Measurements from ENCODE around the gene WNT6. TPM values are rescaled to one million over a fixed set of nuclear protein-coding genes. Genes with fewer than 3 reads are reported as not detected.

Gene WNT6
- total RNA-seq, 1 donor from 2014 or later, result 0.89 TPM

- no peak for TF ChIP-seq CTCF (IDR thresholded peaks at IDR 0.05)
- peaks cover 82% of the 10 kb centered on the region for H3K4me1 Mint-ChIP-seq
- H3K4me3 Mint-ChIP-seq, result peak overlapping the region; percentile 88
- POLR2A ChIA-PET, result interaction anchor here (0.6 to 20.0 kb wide), 4 partner anchors 10 to 505 kb away, joined by 5 to 969 read pairs (median 6); partner anchors contain the start of gene DNPEP
- DNase-seq, result no peak
- H3K9me3 Mint-ChIP-seq, result no peaks in the 10 kb centered on the region
- no peak for ATAC-seq (ENCODE audit: low read depth)
- CTCF ChIA-PET, result interaction anchor here (21.7 kb wide), 1 partner anchor 16 kb away, joined by 1062 read pairs; no protein-coding TSS in a partner anchor
- H3K27ac Mint-ChIP-seq, result peak overlapping the region; percentile 75
- intact Hi-C loops (cut with micrococcal nuclease), result loop anchor here (5.0 kb wide), 1 partner anchor 666 kb away; the partner anchor contains the start of gene ARPC2
- H3K36me3 Mint-ChIP-seq (ENCODE audit: low read depth), result peaks cover 4% of the 10 kb centered on the region
- no peaks in the 10 kb centered on the region for H3K27me3 Mint-ChIP-seq
Measured at GRCh38 chr2:218882866-218883366, 23.3 kb downstream of the WNT6 start.

- ATAC-seq (ENCODE audit: low read depth) (peak; percentile 16), DNase-seq (peak; percentile 62)
- intact Hi-C loops (cut with micrococcal nuclease), result loop anchor here (5.0 kb wide), 1 partner anchor 666 kb away; the partner anchor contains the start of gene ARPC2
- H3K27me3 Mint-ChIP-seq, result no peaks in the 10 kb centered on the region
- H3K4me3 Mint-ChIP-seq, result peak overlapping the region; percentile 88
- H3K4me1 Mint-ChIP-seq, result peaks cover 78% of the 10 kb centered on the region
- no peak for TF ChIP-seq CTCF (IDR thresholded peaks at IDR 0.05)
- H3K9me3 Mint-ChIP-seq, result no peaks in the 10 kb centered on the region
- H3K36me3 Mint-ChIP-seq (ENCODE audit: low read depth), result peaks cover 4% of the 10 kb centered on the region
- CTCF ChIA-PET, result interaction anchor here (0.7 to 21.7 kb wide), 2 partner anchors 7 to 15 kb away, joined by 3 to 1062 read pairs; no protein-coding TSS in a partner anchor
- POLR2A ChIA-PET, result interaction anchor here (0.6 to 20.0 kb wide), 3 partner anchors 9 to 504 kb away, joined by 5 to 969 read pairs (median 5); partner anchors contain the start of gene DNPEP
- H3K27ac Mint-ChIP-seq, result peak overlapping the region; percentile 75
Measured at GRCh38 chr2:218883491-218884490, 24.2 kb downstream of the WNT6 start.

GRCh38 chr2:218884519-218884918, 24.9 kb downstream of the WNT6 start:
- no peak for TF ChIP-seq CTCF (IDR thresholded peaks at IDR 0.05)
- intact Hi-C loops (cut with micrococcal nuclease), result loop anchor here (5.0 kb wide), 1 partner anchor 667 kb away; the partner anchor contains the start of gene ARPC2
- ATAC-seq (ENCODE audit: low read depth), result no peak
- Mint-ChIP-seq H3K4me3 (peak overlapping the region; percentile 66), H3K36me3 (ENCODE audit: low read depth) (peaks cover 4% of the 10 kb centered on the region), H3K9me3 (no peaks in the 10 kb centered on the region), H3K27ac (peak overlapping the region; percentile 63), H3K27me3 (no peaks in the 10 kb centered on the region), H3K4me1 (peaks cover 73% of the 10 kb centered on the region)
- DNase-seq, result no peak
- POLR2A ChIA-PET, result interaction anchor here (20.0 kb wide), 1 partner anchor 9 kb away, joined by 969 read pairs; no protein-coding TSS in a partner anchor
- CTCF ChIA-PET, result interaction anchor here (0.7 to 21.7 kb wide), 2 partner anchors 8 to 14 kb away, joined by 3 to 1062 read pairs; no protein-coding TSS in a partner anchor

- intact Hi-C loops (cut with micrococcal nuclease), result no loop called here
- Mint-ChIP-seq H3K36me3 (ENCODE audit: low read depth) (peaks cover 11% of the 10 kb centered on the region), H3K4me1 (peaks cover 63% of the 10 kb centered on the region), H3K27me3 (no peaks in the 10 kb centered on the region), H3K4me3 (peak overlapping the region; percentile 54), H3K27ac (peak overlapping the region; percentile 67), H3K9me3 (no peaks in the 10 kb centered on the region)
- TF ChIP-seq CTCF (IDR thresholded peaks at IDR 0.05), result no peak
- ChIA-PET CTCF (interaction anchor here (1.0 to 21.7 kb wide), 2 partner anchors 12 to 13 kb away, joined by 3 to 1062 read pairs; no protein-coding TSS in a partner anchor), POLR2A (interaction anchor here (0.7 to 20.0 kb wide), 4 partner anchors 7 to 363 kb away, joined by 4 to 969 read pairs (median 487); partner anchors contain the start of gene WNT10A)
- ATAC-seq (ENCODE audit: low read depth) (peak; percentile 35), DNase-seq (no peak)
Measured at GRCh38 chr2:218885981-218886947, 26.7 kb downstream of the WNT6 start.
